ENCODE data around the gene MT1HL1.

The MT1HL1 gene

DNA sequence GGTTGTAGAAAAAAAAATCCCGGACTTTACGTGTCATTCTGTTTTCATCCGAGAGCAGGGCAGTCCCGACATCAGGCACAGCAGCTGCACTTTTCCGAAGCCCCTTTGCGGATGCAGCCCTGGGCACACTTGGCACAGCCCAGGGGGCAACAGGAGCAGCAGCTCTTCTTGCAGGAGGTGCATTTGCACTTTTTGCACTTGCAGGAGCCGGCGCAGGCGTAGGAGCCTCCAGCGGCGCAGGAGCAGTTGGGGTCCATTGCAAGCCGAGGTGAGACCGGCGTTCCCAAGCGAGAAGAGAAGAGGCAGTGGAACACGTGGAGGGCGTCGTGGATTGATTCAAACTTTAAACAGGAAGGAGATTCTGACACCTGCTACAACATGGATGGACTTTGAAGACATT is at the start of gene MT1HL1:
Gene MT1HL1, minus strand, starts transcription at position 326 of the 400 bp plus-strand sequence. Its CDS starts 69 bp downstream, at position 257.
- TF ChIP-seq GATA2 (IDR thresholded peaks at IDR 0.05; ENCODE audit: low read depth, low read length) (no peak), GATA3 (IDR thresholded peaks at IDR 0.05; ENCODE audit: low read depth, low read length) (no peak)

DNA sequence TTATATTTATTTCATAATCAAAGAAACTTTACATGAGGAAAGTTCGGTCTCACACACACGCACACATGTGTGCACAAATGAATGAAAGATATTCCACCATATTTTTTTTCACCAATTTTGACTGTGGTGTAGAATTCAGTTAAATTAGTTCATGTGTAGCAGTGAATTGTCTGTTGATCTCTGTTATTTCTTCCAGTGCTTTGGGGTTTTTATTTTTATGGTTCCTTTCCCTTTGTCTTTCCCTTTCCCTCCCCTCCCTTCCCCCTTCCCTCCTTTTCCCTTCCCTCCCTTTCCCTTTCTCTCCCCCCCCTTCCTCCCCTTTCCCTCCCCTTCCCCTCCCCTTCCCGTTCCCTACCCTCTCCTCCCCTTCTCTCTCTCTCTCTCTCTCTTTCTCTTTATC is 46.7 kb upstream of the MT1HL1 start:
- no peak for TF ChIP-seq GATA3 (IDR thresholded peaks at IDR 0.05; ENCODE audit: low read depth, low read length)
- TF ChIP-seq GATA2 (IDR thresholded peaks at IDR 0.05; ENCODE audit: low read depth, low read length), result no peak

DNA sequence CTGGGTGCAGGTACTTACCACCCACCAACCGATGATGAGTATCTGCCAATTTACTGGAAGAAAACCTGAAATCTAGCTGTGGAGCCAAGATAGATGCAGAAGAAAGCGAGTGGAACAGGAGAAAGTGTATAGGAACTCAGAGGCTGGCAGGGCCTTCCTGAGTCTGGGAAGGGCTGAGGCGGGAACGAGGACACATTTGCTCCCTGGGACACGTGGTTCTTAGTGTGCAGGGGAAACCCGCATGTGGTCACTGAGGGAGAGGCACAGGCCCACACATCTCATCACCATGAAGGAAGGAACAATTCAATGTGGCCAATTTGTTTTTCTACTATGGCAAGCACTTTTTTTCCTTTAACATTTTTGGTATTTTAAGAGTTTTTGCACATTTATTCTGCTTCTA is 45.9 kb upstream of the MT1HL1 start:
- TF ChIP-seq GATA2 (IDR thresholded peaks at IDR 0.05; ENCODE audit: low read depth, low read length) (no peak), GATA3 (IDR thresholded peaks at IDR 0.05; ENCODE audit: low read depth, low read length) (no peak)

DNA sequence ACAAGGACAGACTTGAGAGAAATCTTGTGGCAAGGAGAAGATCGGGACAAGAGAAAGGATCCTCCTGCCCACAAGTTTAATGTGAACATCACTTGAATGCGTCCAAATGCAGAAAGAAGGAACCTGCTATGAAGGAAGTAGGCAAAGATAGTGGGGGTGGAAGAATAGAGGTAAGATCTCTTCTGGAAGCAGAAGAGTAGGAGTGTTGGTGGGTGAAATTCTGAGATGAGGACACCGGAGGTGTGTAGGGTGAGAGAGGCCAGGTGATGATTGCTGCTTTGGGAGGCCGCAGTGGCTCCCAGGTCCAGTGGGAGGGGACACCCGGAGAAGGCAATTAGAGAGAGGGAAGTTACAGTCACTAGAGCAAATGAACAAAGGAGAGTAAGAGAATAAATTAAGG is 44.6 kb upstream of the MT1HL1 start:
- TF ChIP-seq GATA3 (IDR thresholded peaks at IDR 0.05; ENCODE audit: low read depth, low read length) (no peak), GATA2 (IDR thresholded peaks at IDR 0.05; ENCODE audit: low read depth, low read length) (no peak)

DNA sequence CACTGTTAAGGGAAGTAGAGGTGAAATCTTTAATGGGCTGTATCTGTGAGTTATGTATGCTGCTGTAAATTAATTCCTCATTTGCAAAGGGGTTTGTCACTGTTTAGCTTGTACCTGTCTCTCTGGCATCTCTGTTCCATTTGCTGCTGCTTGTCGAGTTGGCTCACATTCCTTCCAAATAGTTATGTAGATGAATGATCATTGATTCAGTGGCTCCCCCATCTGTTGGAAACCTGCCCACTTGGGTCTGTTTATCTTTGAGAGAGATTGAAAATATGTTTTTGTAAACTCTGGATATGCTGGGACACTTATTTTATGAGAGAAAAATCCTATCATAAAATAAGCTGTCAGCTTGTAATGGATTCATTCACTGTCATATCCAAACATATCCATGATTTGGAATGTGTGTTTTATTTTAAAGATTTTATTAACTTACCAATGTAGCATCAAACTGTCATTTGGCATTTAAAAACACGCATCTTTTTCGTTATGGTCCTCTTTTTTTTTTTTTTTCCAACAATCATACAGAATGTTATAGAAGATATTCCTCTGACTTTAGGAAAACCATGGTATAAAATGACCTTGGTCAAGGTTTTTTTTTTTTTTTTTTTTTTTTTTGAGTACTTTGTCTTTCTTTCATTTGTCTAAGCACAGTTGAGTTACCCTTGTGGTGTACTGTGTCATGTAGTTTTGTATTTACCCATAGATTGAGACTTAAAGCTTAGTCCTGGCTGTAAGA is 41.2 kb upstream of the MT1HL1 start:
- TF ChIP-seq GATA2 (IDR thresholded peaks at IDR 0.05; ENCODE audit: low read depth, low read length), result no peak
- TF ChIP-seq GATA3 (IDR thresholded peaks at IDR 0.05; ENCODE audit: low read depth, low read length), result no peak

DNA sequence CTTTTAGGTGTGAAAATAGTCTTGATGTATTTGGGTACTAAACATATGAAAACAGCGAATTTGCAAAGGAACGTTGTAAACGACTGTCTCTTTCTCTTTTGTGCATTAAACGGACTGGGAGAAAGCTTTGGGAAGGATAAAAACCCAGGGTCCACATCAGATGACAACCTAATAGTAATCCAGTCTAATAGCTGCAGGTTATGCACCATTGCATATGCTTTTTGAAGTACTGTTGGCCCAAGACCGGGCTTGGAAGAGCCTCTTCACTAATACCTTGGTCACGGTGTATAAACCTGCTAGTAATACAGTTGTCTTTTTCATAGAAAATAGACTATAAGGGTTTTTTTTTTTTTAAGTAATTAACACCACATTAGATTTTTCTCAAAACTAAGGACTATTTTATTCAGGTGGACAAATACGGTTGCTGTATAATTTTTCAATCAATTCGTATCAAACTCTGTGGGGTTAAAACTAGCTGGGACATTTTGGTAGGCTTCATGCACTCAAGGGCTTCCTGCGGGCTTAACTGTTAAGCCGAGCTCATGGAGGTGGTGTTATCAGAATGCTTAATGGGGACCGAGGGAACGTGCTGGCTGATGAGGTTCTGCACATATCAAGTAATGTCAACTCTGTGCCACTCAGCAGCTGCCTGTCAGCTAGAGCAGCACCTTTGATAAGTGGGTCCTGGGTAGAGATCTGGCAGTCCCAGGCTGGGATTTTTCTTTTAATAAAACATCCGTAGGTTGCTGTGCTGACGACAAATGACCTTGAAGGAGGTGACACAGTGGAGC is 39.8 kb upstream of the MT1HL1 start:
- no peak for TF ChIP-seq GATA2 (IDR thresholded peaks at IDR 0.05; ENCODE audit: low read depth, low read length)
- TF ChIP-seq GATA3 (IDR thresholded peaks at IDR 0.05; ENCODE audit: low read depth, low read length), result no peak

DNA sequence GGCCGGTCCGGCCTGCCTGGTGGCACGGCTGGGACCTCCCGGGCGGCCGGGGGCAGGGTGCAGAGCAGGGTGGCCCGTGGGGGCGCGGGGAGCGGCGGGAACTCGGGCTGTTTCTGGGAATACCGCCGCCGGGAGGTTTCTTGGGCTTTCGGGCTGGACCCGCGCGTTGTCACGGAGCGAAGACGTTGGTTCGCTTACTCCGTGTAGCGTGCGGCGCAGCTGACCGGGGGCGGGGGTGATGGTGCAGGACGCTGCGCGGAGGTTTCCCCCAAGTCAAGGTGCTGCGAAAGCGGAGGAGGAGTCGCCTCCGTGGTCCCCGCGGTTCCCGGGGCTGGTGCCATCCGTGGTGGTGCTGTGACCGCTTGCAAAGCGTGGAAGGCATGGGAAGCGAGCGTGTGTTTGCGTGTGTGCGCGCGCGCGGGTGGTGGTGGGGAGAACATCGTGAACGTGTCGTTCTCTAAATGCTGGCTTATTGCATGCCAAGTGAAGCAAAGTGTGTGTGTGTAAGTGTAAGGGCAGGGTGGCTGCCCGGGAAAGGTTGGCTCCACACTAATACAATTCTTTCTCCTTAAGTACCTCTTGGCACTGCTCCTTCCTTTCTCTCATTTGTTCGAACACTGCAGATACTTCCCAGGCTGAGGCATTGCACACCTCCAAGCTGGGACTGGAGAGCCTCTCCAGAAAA is 38.8 kb upstream of the MT1HL1 start:
- TF ChIP-seq GATA3 (IDR thresholded peaks at IDR 0.05; ENCODE audit: low read depth, low read length) (no peak), GATA2 (IDR thresholded peaks at IDR 0.05; ENCODE audit: low read depth, low read length) (0 out of 2 replicates have a peak, but pooled peaks have one; percentile 18)

DNA sequence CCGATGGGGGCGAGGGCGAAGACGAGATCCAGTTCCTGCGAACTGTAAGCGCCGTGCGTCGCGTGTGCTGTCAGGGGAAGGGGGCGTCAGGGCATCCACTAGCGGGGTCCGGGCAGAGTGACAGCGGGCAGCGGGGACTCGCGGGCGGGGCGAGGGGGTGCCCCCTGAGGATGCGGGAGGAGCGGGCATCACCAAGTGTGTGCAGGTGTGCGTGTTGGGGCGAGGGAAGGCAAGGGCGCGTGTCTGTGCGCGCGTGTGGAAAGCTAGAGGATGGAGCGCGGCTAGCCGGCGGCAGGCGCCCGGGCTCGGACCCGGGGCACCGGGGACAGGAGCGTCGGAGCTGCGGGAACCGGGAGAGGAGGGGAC is 38.3 kb upstream of the MT1HL1 start:
- no peak for TF ChIP-seq GATA2 (IDR thresholded peaks at IDR 0.05; ENCODE audit: low read depth, low read length)

DNA sequence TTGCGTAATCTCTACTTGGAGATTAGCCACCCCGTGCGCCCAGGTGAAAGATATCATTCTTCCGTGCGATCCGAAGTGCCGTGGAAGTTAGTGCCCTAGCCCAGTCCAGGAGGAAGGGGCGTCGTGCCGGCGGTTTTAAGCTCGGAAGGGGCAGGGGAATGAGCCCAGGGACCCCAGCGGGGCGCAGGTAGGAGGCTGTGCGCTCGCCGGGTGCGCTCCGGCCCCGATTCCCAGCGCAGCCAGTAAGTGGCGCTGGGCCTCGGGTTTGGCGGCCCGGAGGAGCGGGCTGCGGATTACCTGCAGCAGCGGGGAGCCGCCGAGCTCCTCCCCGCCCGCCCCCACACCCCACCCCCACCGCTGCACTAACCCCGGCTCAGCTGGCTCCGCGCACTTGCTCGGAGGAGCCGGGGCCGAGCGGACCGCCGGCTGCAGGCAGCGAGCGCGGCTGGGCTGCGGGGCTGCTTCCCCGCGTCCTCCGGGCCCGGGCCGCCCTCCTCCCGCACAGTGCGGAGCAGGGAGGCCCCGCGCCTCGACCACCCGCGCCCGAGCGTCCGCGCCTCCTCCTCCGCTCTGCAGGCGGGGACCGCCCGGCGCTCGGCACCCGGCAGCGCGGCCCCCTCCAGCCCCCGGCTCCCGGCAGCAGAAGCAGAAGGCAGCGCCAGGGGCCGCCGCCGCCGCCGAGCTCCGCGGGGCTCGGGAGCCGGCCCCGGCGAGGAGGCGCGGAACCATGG is 37.7 kb upstream of the MT1HL1 start, which contains the start of gene RYR2:
Gene RYR2, plus strand, starts transcription at position 390 of the 731 bp plus-strand sequence. Its CDS starts 338 bp downstream, at position 728.
- TF ChIP-seq GATA2 (IDR thresholded peaks at IDR 0.05; ENCODE audit: low read depth, low read length), result no peak
- no peak for TF ChIP-seq GATA3 (IDR thresholded peaks at IDR 0.05; ENCODE audit: low read depth, low read length)

DNA sequence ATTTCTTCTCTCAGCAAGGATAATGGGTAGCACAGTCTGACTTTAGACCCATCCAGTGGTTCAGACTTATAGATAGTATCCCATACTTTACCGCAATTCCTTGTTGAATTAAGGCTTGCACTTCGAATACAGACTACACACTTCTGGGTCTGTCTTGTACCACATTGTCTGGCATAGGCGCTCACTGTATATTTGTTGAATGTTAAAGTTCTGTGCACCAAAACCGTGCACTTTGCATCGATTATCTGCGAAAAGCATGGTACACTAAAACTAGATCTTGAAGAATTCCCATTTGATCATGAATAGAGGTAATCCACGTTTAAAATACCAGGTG is 37.2 kb upstream of the MT1HL1 start:
- TF ChIP-seq GATA3 (IDR thresholded peaks at IDR 0.05; ENCODE audit: low read depth, low read length) (no peak), GATA2 (IDR thresholded peaks at IDR 0.05; ENCODE audit: low read depth, low read length) (no peak)

DNA sequence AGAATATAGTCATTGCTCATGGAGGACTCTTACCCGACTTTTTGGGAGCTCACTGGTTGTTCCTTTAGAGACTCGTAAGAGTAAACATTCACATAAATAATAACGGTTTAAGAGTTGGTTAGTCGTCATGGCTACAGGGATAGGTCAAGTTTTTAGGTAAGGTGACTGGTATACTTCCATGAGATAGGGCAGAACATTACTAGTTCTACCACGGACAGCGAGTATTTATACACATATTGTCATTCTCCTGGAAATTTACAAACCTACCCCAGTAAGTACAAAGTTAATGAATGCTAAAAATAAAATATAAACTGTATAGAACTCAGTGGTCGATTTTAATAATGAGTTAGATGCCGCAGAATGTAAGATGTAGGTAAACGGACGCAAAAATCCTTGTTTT is 36.6 kb upstream of the MT1HL1 start:
- no peak for TF ChIP-seq GATA3 (IDR thresholded peaks at IDR 0.05; ENCODE audit: low read depth, low read length)
- TF ChIP-seq GATA2 (IDR thresholded peaks at IDR 0.05; ENCODE audit: low read depth, low read length), result no peak

DNA sequence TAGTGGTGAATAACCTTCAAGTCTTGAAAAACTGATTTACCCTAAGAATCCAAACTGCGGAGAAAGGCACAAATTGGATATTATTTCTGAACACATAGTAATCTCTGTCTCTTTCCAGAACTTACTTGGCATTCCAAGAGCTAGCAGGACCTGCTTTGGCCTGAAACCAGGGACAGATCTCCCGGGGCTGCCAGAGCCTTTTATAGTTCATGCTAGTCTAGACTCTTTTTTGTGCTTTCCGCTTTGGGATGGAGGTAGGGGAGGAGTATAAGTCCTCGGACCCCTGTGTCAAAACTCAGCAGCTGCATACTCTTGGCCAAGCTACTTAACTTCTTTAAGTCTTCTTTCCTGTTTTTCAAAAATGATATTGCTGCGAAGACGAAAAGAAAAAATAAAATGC is 34.0 kb upstream of the MT1HL1 start:
- TF ChIP-seq GATA3 (IDR thresholded peaks at IDR 0.05; ENCODE audit: low read depth, low read length) (no peak), GATA2 (IDR thresholded peaks at IDR 0.05; ENCODE audit: low read depth, low read length) (no peak)

DNA sequence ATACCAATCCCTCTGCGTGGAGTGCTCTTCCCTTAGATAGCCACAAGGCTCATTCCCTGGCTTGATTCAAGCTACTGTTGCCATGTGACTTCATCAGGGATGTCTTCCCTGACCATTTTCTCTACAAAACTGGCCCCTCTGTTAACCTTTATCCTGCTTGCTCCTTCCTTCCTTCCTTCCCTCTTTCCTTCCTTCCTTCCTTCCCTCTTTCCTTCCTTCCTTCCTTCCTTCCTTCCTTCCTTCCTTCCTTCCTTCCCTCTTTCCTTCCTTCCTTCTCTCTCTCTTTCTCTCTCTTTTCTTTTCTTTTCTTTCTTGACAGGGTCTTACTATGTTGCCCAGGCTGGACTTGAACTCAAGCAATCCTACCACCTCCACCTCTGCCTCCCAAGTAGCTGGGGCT is 31.5 kb upstream of the MT1HL1 start:
- TF ChIP-seq GATA3 (IDR thresholded peaks at IDR 0.05; ENCODE audit: low read depth, low read length) (no peak), GATA2 (IDR thresholded peaks at IDR 0.05; ENCODE audit: low read depth, low read length) (no peak)

DNA sequence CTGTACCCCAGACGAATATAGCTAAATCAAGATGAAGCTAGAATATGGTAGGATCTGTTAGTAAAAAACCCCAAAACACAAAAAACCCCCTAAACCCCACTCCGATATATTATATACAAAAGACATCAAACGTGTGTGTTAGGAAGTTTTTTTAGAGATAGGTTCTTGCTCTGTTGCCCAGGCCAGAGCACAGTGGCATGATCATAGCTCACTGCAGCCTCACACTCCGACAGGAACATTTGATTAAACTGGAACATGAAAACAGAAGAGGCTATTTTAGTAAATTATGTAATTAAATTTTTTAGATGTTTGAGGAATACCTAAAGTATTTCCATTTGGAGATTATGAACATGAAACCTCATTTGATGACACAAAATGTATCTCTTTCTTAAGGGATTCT is 29.6 kb upstream of the MT1HL1 start:
- TF ChIP-seq GATA3 (IDR thresholded peaks at IDR 0.05; ENCODE audit: low read depth, low read length) (no peak), GATA2 (IDR thresholded peaks at IDR 0.05; ENCODE audit: low read depth, low read length) (no peak)

Measured in SH-SY5Y (cell line).